Measurements from ENCODE around the gene SGPP2. TPM values are rescaled to one million over a fixed set of nuclear protein-coding genes. Genes with fewer than 3 reads are reported as not detected.
"Not testable (repeated sequence)": the region's sequence is repeated elsewhere in the genome, so short reads cannot be mapped to it uniquely, and the experiment has no call there.

Gene SGPP2
- total RNA-seq, 2 experiments from 2014 or later: 2.8 to 3.0 TPM

DNA sequence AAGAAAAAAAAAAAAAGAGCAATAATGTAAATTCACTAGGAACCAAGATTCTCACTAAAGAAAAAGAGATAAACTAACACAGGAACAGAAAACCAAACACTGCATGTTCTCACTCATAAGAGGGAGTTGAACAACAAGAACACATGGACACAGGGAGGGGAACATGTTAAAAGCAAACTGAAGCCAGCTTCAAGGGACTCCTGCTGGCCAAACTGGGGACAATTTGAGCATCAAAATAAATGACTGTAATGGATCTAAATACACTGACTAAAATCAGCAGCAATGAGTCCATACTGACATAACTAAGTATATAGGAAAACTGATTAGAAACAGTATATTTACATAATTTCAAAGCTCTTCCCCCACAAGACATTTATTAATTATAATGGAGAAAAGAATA lies 158.6 kb downstream of the SGPP2 start:
- ChIA-PET POLR2A (no interaction called here), CTCF (interaction anchor here (1.0 to 1.9 kb wide), 2 partner anchors 265 kb away, joined by 3 to 4 read pairs; no protein-coding TSS in a partner anchor)
- no peak overlapping the region for H3K4me3 Mint-ChIP-seq
- DNase-seq: no peak
- H3K9me3 Mint-ChIP-seq: no peaks in the 10 kb centered on the region
- no peak for ATAC-seq
- H3K27me3 Mint-ChIP-seq: no peaks in the 10 kb centered on the region
- TF ChIP-seq, protein P1, sequence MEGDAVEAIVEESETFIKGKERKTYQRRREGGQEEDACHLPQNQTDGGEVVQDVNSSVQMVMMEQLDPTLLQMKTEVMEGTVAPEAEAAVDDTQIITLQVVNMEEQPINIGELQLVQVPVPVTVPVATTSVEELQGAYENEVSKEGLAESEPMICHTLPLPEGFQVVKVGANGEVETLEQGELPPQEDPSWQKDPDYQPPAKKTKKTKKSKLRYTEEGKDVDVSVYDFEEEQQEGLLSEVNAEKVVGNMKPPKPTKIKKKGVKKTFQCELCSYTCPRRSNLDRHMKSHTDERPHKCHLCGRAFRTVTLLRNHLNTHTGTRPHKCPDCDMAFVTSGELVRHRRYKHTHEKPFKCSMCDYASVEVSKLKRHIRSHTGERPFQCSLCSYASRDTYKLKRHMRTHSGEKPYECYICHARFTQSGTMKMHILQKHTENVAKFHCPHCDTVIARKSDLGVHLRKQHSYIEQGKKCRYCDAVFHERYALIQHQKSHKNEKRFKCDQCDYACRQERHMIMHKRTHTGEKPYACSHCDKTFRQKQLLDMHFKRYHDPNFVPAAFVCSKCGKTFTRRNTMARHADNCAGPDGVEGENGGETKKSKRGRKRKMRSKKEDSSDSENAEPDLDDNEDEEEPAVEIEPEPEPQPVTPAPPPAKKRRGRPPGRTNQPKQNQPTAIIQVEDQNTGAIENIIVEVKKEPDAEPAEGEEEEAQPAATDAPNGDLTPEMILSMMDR (IDR thresholded peaks at IDR 0.05): no peak
- intact Hi-C loops (cut with micrococcal nuclease): no loop called here
- peaks cover 62% of the 10 kb centered on the region for H3K36me3 Mint-ChIP-seq (ENCODE audit: low read depth)
- peaks cover 19% of the 10 kb centered on the region for H3K4me1 Mint-ChIP-seq (ENCODE audit: low read depth)
- no peak overlapping the region for H3K27ac Mint-ChIP-seq

DNA sequence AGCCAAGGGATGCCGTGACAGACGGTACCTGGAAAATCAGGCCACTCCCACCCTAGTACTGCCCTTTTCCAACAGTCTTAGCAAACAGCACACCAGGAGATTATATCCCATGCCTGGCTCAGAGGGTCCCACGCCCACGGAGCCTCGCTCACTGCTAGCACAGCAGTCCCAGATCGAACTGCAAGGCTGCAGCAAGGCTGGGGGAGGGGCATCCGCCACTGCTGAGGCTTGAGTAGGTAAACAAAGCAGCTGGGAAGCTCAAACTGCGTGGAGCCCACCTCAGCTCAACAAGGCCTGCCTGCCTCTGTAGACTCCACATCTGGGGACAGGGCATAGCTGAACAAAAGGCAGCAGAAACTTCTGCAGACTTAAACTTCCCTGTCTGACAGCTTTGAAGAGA lies 160.2 kb downstream of the SGPP2 start:
- H3K27me3 Mint-ChIP-seq; H3K4me3 Mint-ChIP-seq; H3K27ac Mint-ChIP-seq; DNase-seq; H3K9me3 Mint-ChIP-seq; POLR2A ChIA-PET; intact Hi-C loops (cut with micrococcal nuclease); ATAC-seq: not testable (repeated sequence)
- Mint-ChIP-seq H3K4me1 (ENCODE audit: low read depth) (peaks cover 19% of the 10 kb centered on the region), H3K36me3 (ENCODE audit: low read depth) (peaks cover 63% of the 10 kb centered on the region)
- CTCF ChIA-PET: interaction anchor here (1.1 to 1.9 kb wide), 2 partner anchors 267 to 527 kb away, joined by 3 to 4 read pairs; no protein-coding TSS in a partner anchor

DNA sequence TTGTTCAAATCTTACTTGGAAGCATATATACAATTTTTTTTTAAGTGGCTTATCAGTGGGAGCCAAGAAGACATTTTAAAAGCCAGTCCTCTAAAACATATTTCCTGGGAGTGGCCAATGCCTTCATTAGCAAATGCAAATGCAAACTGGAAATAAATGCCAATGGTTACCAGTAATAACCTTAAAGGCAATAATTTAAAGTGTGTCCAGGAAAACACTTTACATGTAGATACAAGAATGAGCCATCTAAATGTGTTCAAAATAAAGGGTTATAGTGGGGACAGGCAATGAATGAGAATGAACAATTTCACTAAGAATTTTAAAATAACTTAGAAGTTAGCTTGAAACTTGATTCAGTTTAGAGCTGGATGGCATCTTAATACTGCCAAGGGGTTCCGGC lies 167.3 kb downstream of the SGPP2 start:
- ATAC-seq: no peak
- CTCF ChIA-PET: interaction anchor here (1.1 kb wide), 1 partner anchor 21 kb away, joined by 3 read pairs; no protein-coding TSS in a partner anchor
- no peak overlapping the region for H3K27ac Mint-ChIP-seq
- peaks cover 80% of the 10 kb centered on the region for H3K36me3 Mint-ChIP-seq (ENCODE audit: low read depth)
- TF ChIP-seq, protein P1 (IDR thresholded peaks at IDR 0.05): no peak
- DNase-seq: no peak
- H3K4me3 Mint-ChIP-seq: no peak overlapping the region
- POLR2A ChIA-PET: interaction anchor here (0.8 kb wide), 1 partner anchor 32 kb away, joined by 3 read pairs; no protein-coding TSS in a partner anchor
- peaks cover 3% of the 10 kb centered on the region for H3K9me3 Mint-ChIP-seq
- intact Hi-C loops (cut with micrococcal nuclease): no loop called here
- H3K4me1 Mint-ChIP-seq (ENCODE audit: low read depth): no peaks in the 10 kb centered on the region
- H3K27me3 Mint-ChIP-seq: no peaks in the 10 kb centered on the region

GRCh38 chr2:222592176-222592575 lies 167.8 kb downstream of the SGPP2 start:
- Mint-ChIP-seq H3K4me3 (no peak overlapping the region), H3K4me1 (ENCODE audit: low read depth) (no peaks in the 10 kb centered on the region), H3K9me3 (peaks cover 3% of the 10 kb centered on the region), H3K27me3 (no peaks in the 10 kb centered on the region), H3K27ac (no peak overlapping the region), H3K36me3 (ENCODE audit: low read depth) (peaks cover 75% of the 10 kb centered on the region)
- ChIA-PET CTCF (interaction anchor here (1.1 kb wide), 1 partner anchor 21 kb away, joined by 3 read pairs; no protein-coding TSS in a partner anchor), POLR2A (no interaction called here)
- DNase-seq: no peak
- intact Hi-C loops (cut with micrococcal nuclease): no loop called here
- ATAC-seq: no peak
- TF ChIP-seq, protein P1 (IDR thresholded peaks at IDR 0.05): no peak

GRCh38 chr2:222594679-222595078 lies 170.3 kb downstream of the SGPP2 start:
- ChIA-PET CTCF (interaction anchor here (0.8 to 2.2 kb wide), 4 partner anchors 20 to 276 kb away, joined by 3 to 7 read pairs (median 5); no protein-coding TSS in a partner anchor), POLR2A (no interaction called here)
- H3K4me3 Mint-ChIP-seq: no peak overlapping the region
- peaks cover 65% of the 10 kb centered on the region for H3K36me3 Mint-ChIP-seq (ENCODE audit: low read depth)
- intact Hi-C loops (cut with micrococcal nuclease): no loop called here
- H3K27me3 Mint-ChIP-seq: no peaks in the 10 kb centered on the region
- H3K27ac Mint-ChIP-seq: no peak overlapping the region
- no peaks in the 10 kb centered on the region for H3K4me1 Mint-ChIP-seq (ENCODE audit: low read depth)
- no peak for DNase-seq
- ATAC-seq: no peak
- TF ChIP-seq, protein P1 (IDR thresholded peaks at IDR 0.05): no peak
- H3K9me3 Mint-ChIP-seq: peaks cover 3% of the 10 kb centered on the region
